Endothelial cell of umbilical vein (primary cell): ENCODE results near the gene ALK. TPM values are rescaled to one million over a fixed set of nuclear protein-coding genes. Genes with fewer than 3 reads are reported as not detected.

Source experiments
- BruUV-seq: library from RNA; stranded (reverse); fragments of 400-500 nt; replicated peaks from 2 replicates; lab custom pipeline; 2021; lab: Mats Ljungman, UMichigan
- CTCF ChIA-PET: fragments of 300-600, 350-600 bp; sonication (Branson Sonifier 250); formaldehyde crosslinking; loops from one replicate; lab custom pipeline; 2021; ENCODE audit warnings: antibody characterized with exemption, inconsistent platforms; lab: Charles Lee
- POLR2A ChIA-PET: fragments of 300-600, 350-600 bp; sonication (Branson Sonifier 250); formaldehyde crosslinking; loops from one replicate; lab custom pipeline; 2021; ENCODE audit warnings: antibody characterized with exemption, inconsistent platforms; lab: Charles Lee
- DNase-seq: peaks from one replicate; pipeline ENCODE4 v3.0.0-alpha.2; 2011; ENCODE audit warnings: low read depth, low spot score
- FAIRE-seq: peaks from 2 replicates; lab custom pipeline; 2011; peaks lifted over from hg19 to GRCh38; lab: Jason Lieb, UNC
- H2AFZ ChIP-seq: 2 replicates; pipeline ENCODE4 v1.6.0; 2012; ENCODE audit warnings: low read depth, low read length, control low read depth, inconsistent platforms
- H3K27ac ChIP-seq: 2 replicates; pipeline ENCODE4 v1.5.1; 2011; ENCODE audit warnings: low read depth, mild to moderate bottlenecking, control low read depth, low read length, moderate library complexity; ENCODE audit not compliant: insufficient read depth
- H3K27me3 ChIP-seq, 2 experiments: 2 replicates each; pipeline versions ENCODE4 v1.6.0 to v1.6.1; 2011; ENCODE audit warnings: low read length in 2 of 2, mixed read lengths in 1 of 2; ENCODE audit not compliant: control insufficient read depth in 2 of 2, insufficient read depth in 2 of 2
- H3K36me3 ChIP-seq, 2 experiments: 2 replicates in 1 of 2; 3 replicates in 1 of 2; pipeline ENCODE4 v1.5.1; 2011; ENCODE audit warnings: low read length in 2 of 2, mild to moderate bottlenecking in 1 of 2, moderate library complexity in 1 of 2; ENCODE audit not compliant: control insufficient read depth in 2 of 2, insufficient read depth in 2 of 2; ENCODE audit errors: extremely low read depth in 1 of 2
- H3K4me1 ChIP-seq: 3 replicates; pipeline ENCODE4 v1.5.1; 2011; ENCODE audit warnings: mild to moderate bottlenecking, low read length; ENCODE audit not compliant: control insufficient read depth, insufficient read depth; ENCODE audit errors: extremely low read depth
- H3K4me2 ChIP-seq: 2 replicates; pipeline ENCODE4 v1.6.1; 2011; ENCODE audit warnings: low read length, control low read depth, mixed read lengths; ENCODE audit not compliant: insufficient read depth
- H3K4me3 ChIP-seq, 3 experiments: fragments of 200-600 bp in 1 of 3; sonication (generic), shearing (Covaris generic) in 1 of 3; replicated peaks in 1 of 3; 2 replicates each; pipeline ENCODE4 v1.5.1; 2011 to 2016; ENCODE audit warnings: control low read depth in 3 of 3, low read length in 3 of 3, mild to moderate bottlenecking in 2 of 3, inconsistent platforms in 1 of 3, low read depth in 1 of 3, moderate library complexity in 1 of 3; ENCODE audit not compliant: insufficient read depth in 1 of 3
- H3K79me2 ChIP-seq: 2 replicates; pipeline ENCODE4 v1.6.0; 2012; ENCODE audit warnings: low read length, inconsistent platforms; ENCODE audit not compliant: control insufficient read depth, insufficient read depth
- H3K9ac ChIP-seq: replicated peaks from 2 replicates; pipeline ENCODE3; 2011; ENCODE audit warnings: low read length, control low read depth; ENCODE audit not compliant: insufficient read depth; ENCODE audit errors: extremely low read depth
- H3K9me1 ChIP-seq: replicated peaks from 3 replicates; pipeline ENCODE4 v1.6.0; 2011; ENCODE audit warnings: mild to moderate bottlenecking, low read length; ENCODE audit not compliant: control insufficient read depth, insufficient read depth; ENCODE audit errors: extremely low read depth
- H3K9me3 ChIP-seq: replicated peaks from 2 replicates; pipeline ENCODE4 v1.5.1; 2012; ENCODE audit warnings: low read length, inconsistent platforms; ENCODE audit not compliant: control insufficient read depth, insufficient read depth
- H4K20me1 ChIP-seq: replicated peaks from 2 replicates; pipeline ENCODE3; 2011; ENCODE audit warnings: mild to moderate bottlenecking, low read length; ENCODE audit not compliant: control insufficient read depth, insufficient read depth; ENCODE audit errors: extremely low read depth
- EZH2 ChIP-seq: IDR thresholded peaks from 2 replicates; pipeline ENCODE4 v1.6.1; 2012; ENCODE audit warnings: borderline replicate concordance, low read depth, mild to moderate bottlenecking, moderate library complexity, low read length, inconsistent platforms; ENCODE audit not compliant: severe bottlenecking
- FOS ChIP-seq: IDR thresholded peaks from 2 replicates; pipeline ENCODE4 v1.6.1; 2011; ENCODE audit warnings: mild to moderate bottlenecking, low read length, moderate library complexity, borderline replicate concordance; ENCODE audit not compliant: insufficient read depth
- GATA2 ChIP-seq: IDR thresholded peaks from 2 replicates; pipeline ENCODE4 v1.7.0; 2011; ENCODE audit warnings: low read depth, mild to moderate bottlenecking, moderate library complexity, mixed read lengths, low read length; ENCODE audit not compliant: insufficient read length, insufficient read depth
- JUN ChIP-seq: IDR thresholded peaks from 2 replicates; pipeline ENCODE4 v1.6.1; 2011; ENCODE audit warnings: borderline replicate concordance, low read depth; ENCODE audit not compliant: insufficient read length, insufficient read depth
- MYC ChIP-seq: IDR thresholded peaks from one replicate; pipeline ENCODE4 v1.6.1; 2011; ENCODE audit warnings: mild to moderate bottlenecking, low read depth, low read length
- POLR2A ChIP-seq: IDR thresholded peaks from 2 replicates; pipeline ENCODE4 v1.6.1; 2012; ENCODE audit warnings: low read depth, mild to moderate bottlenecking, control low read depth, low read length
- POLR2AphosphoS5 ChIP-seq: IDR thresholded peaks from 2 replicates; pipeline ENCODE4 v1.6.1; 2012; ENCODE audit warnings: low read depth, mild to moderate bottlenecking, control low read depth, low read length, moderate library complexity; ENCODE audit not compliant: insufficient read depth
- dilution Hi-C: fragments of 300-500 bp; cut with MboI; formaldehyde crosslinking; loops from one replicate; pipeline ENCODE4 v1.15.0; 2019; ENCODE audit warnings: low sequenced_read_pairs; ENCODE audit not compliant: extremely low pct_ligation_motif_present
- intact Hi-C: fragments of 100-400 bp; cut with micrococcal nuclease; formaldehyde crosslinking; loops from one replicate; pipeline ENCODE4 v1.10.0; 2022
- polyA plus RNA-seq, 4 experiments: library from polyadenylated mRNA; depleted of rRNA in 3 of 4; stranded (reverse) in 3 of 4; unstranded in 1 of 4; fragments of >200 nt; gene quantifications; 2 replicates each; pipeline versions ENCODE4 v1.2.1 to v1.2.3, GENCODE V29; 2011 to 2012; ENCODE audit warnings: missing spikeins in 1 of 4
- total RNA-seq: library from RNA; stranded (reverse); gene quantifications from 2 replicates; pipeline ENCODE4 v1.2.3, GENCODE V29; 2021
- TF ChIP-seq, protein P1 (sequence below), 2 donors: IDR thresholded peaks; 1 replicate in 1 of 2; 2 replicates in 1 of 2; pipeline ENCODE4 v1.5.1; 2011; ENCODE audit warnings: low read length in 2 of 2, mild to moderate bottlenecking in 2 of 2, moderate library complexity in 2 of 2, control low read depth in 1 of 2, inconsistent platforms in 1 of 2, low read depth in 1 of 2; ENCODE audit not compliant: insufficient read depth in 1 of 2; ENCODE audit errors: extremely low read depth in 1 of 2
- TF ChIP-seq, protein P2 (sequence below): IDR thresholded peaks from 2 replicates; pipeline ENCODE4 v1.6.1; 2011; ENCODE audit not compliant: insufficient read depth, insufficient read length

The ALK gene
- total and polyA plus RNA-seq, 2 donors (not counting 3 experiments of a cell fraction or from before 2014, with no cell fraction given) = not detected

DNA sequence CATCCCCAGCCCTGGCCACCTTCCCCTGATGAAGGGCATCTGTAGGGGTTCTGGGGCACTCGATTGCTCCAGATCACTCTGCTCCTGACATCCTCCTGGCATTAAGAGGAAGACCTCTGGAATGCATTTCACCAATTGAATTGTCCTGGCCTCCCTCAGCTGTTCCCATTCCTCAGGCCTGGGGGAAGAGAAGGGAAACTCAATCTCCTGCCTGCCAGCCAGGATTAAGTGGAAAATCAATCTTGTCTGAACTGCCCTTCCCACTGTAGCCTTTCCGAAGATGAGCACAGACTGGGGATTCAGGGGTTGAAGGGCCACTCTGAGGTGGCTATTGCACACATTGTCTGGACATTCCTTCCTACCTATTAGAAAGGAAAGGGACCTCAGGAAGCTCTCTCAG, 99.8 kb downstream of the ALK start:
- H3K4me1 ChIP-seq = no peaks in the 10 kb centered on the region
- no peaks in the 10 kb centered on the region for H4K20me1 ChIP-seq
- no peak for FAIRE-seq
- no TSS peak for BruUV-seq
- dilution Hi-C loops = no loop called here
- H3K9me1 ChIP-seq = no peaks in the 10 kb centered on the region
- no peak overlapping the region for H3K27ac ChIP-seq
- no peaks in the 10 kb centered on the region for H3K27me3 ChIP-seq
- no peak overlapping the region for H3K4me3 ChIP-seq
- no peak for DNase-seq
- H3K36me3 ChIP-seq = no peaks in the 10 kb centered on the region
- ChIA-PET CTCF (no interaction called here), POLR2A (no interaction called here)
- H3K79me2 ChIP-seq = no peaks in the 10 kb centered on the region
- no peak overlapping the region for H3K9ac ChIP-seq
- TF ChIP-seq MYC = no peak
- TF ChIP-seq EZH2 = no peak
- TF ChIP-seq JUN = no peak
- TF ChIP-seq, protein P1, sequence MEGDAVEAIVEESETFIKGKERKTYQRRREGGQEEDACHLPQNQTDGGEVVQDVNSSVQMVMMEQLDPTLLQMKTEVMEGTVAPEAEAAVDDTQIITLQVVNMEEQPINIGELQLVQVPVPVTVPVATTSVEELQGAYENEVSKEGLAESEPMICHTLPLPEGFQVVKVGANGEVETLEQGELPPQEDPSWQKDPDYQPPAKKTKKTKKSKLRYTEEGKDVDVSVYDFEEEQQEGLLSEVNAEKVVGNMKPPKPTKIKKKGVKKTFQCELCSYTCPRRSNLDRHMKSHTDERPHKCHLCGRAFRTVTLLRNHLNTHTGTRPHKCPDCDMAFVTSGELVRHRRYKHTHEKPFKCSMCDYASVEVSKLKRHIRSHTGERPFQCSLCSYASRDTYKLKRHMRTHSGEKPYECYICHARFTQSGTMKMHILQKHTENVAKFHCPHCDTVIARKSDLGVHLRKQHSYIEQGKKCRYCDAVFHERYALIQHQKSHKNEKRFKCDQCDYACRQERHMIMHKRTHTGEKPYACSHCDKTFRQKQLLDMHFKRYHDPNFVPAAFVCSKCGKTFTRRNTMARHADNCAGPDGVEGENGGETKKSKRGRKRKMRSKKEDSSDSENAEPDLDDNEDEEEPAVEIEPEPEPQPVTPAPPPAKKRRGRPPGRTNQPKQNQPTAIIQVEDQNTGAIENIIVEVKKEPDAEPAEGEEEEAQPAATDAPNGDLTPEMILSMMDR (IDR thresholded peaks at IDR 0.05; ENCODE audit: extremely low read depth in 1 of 2, insufficient read depth in 1 of 2, low read depth in 1 of 2, low read length in 2 of 2) = no peak
- TF ChIP-seq, protein P2, sequence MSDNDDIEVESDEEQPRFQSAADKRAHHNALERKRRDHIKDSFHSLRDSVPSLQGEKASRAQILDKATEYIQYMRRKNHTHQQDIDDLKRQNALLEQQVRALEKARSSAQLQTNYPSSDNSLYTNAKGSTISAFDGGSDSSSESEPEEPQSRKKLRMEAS = no peak
- no peak for TF ChIP-seq FOS
- no peak for TF ChIP-seq POLR2AphosphoS5
- TF ChIP-seq GATA2 = no peak
- TF ChIP-seq POLR2A = no peak
- H2AFZ ChIP-seq = no peak overlapping the region
- no peak overlapping the region for H3K4me2 ChIP-seq
- intact Hi-C loops = no loop called here
- H3K9me3 ChIP-seq = peaks cover 3% of the 10 kb centered on the region
